PC-9 (cell line): ENCODE measurements around the gene SNX14.

ENCODE experiments used
- EZH2 ChIP-seq: fragments of 200-600 bp; sonication (generic); IDR thresholded peaks from 2 replicates; pipeline ENCODE4 v1.8.0; 2017; ENCODE audit warnings: antibody characterized with exemption, low read depth
- TF ChIP-seq, protein P1 (sequence below): fragments of 200-600 bp; sonication (generic); conservative IDR thresholded peaks from 2 replicates; pipeline ENCODE4 v1.6.1; 2017; ENCODE audit warnings: mixed run types, antibody characterized with exemption, mild to moderate bottlenecking, moderate library complexity

DNA sequence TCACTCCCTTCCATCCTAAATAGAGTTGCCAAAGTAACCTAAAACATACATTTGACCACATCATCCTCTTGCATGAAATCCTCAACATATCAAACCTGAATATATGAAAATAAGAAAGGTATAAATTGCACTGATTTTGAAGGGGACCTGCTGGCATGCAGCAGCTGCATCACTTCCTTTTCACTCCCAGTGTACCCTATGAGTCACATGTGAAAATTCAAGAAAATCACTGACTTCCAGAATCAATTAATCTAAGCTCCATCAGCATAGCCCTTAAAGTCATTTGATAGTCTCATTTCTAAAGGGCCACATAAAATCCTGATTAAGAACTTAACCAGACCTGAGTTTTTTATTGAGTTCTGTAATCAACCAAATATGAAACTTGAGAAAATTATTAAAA is 24.3 kb downstream of the SNX14 start:
- no peak for TF ChIP-seq EZH2
- TF ChIP-seq, protein P1, sequence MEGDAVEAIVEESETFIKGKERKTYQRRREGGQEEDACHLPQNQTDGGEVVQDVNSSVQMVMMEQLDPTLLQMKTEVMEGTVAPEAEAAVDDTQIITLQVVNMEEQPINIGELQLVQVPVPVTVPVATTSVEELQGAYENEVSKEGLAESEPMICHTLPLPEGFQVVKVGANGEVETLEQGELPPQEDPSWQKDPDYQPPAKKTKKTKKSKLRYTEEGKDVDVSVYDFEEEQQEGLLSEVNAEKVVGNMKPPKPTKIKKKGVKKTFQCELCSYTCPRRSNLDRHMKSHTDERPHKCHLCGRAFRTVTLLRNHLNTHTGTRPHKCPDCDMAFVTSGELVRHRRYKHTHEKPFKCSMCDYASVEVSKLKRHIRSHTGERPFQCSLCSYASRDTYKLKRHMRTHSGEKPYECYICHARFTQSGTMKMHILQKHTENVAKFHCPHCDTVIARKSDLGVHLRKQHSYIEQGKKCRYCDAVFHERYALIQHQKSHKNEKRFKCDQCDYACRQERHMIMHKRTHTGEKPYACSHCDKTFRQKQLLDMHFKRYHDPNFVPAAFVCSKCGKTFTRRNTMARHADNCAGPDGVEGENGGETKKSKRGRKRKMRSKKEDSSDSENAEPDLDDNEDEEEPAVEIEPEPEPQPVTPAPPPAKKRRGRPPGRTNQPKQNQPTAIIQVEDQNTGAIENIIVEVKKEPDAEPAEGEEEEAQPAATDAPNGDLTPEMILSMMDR, result no peak
